ENCODE results near the gene ATP2A3. TPM values are rescaled to one million over a fixed set of nuclear protein-coding genes. Genes with fewer than 3 reads are reported as not detected.
A peak's percentile ranks its signal among the peaks of the same experiment; 100 is the strongest.

Gene ATP2A3
- polyA plus RNA-seq (2013, experiment 1 of 2): 7.0 TPM
- polyA plus RNA-seq (2013, experiment 2 of 2): 6.7 TPM

DNA sequence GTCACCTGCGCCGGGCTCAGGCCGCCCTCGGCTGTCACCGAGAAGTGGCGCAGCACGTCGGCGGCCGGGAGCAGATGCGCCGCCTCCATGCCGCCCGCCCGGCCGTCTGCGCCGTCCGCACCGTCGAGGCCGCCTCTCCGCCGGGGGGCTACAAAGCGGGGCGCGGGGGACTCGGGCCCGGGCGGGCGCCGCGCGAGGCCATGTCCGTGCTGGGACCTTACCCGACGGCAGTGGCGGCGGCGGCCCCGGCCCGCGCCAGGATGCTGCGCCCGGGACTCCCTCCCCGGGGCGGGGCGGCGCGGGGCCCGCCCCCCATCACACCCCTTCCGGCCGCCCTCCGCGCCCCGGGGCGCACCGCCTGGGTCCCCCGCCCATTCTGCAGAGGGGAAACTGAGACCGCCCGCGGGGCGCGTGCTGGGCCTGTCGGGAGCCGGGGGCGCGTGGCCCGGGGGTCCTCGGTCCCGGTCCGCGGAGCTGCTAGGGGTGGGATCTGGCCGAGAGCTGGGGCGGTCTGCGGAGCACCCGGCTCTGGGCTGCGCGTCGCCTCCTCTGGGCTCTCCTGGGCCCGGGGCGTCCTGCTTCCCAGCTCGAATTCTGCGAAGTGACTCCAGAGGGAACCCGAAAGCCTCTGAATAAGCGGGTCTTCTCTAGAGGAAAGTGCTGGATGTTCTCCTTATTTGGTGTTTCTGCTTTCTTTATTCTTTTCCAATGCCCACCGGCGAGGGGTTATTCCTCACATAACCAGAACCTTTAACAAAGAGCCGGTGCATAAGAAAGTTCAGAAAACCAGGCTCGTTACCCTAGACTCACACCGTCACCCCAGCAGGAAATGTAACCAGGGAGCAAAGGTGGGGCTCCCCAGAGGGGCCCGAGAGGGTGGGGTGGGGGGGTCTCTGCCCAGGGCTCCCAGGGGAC is at the start of gene ATP2A3:
Gene ATP2A3 (minus strand): TSS at position 235 of the 915 bp plus-strand sequence. CDS start 146 bp downstream, at position 89.
- peak within 1 kb of the TSS; percentile 62 for H3K4me3 ChIP-seq (ENCODE audit: low read length)
- no peaks in the 10 kb centered on the region for H3K9me3 ChIP-seq (ENCODE audit: insufficient read depth, low read depth, low read length)
- no peaks in the 10 kb centered on the region for H3K36me3 ChIP-seq (ENCODE audit: insufficient read depth, low read length)
- H3K27me3 ChIP-seq (ENCODE audit: insufficient read depth, low read length): peaks cover 40% of the 10 kb centered on the region
- no peak within 1 kb of the TSS; the same call in 1 of the 2 replicates for H3K27ac ChIP-seq (ENCODE audit: low read depth, low read length)
- under 1% methylated on average over 92 of the region's 92 CpGs for WGBS
- peaks cover 7% of the 10 kb centered on the region; the same call in 1 of the 2 replicates for H3K4me1 ChIP-seq (ENCODE audit: insufficient read depth, low read length)
- H3K9ac ChIP-seq (ENCODE audit: low read depth, low read length): no peak within 1 kb of the TSS

DNA sequence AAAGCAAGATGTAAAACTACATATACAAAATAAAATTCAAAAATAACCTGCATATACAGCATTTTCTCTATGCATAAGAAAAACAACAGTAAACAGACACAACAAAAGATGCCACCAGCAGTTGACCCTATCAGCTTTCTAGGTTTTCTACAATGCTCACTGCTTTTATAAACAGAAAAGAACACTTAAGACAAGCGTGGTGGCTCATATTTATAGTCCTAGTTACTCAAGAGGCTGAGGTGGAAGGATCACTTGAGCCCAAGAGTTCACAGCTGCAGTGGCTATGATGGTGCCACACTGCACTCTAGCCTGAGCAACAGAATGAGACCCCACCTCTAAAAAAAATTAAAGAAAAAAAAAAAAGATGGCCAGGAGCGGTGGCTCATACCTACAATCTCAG is 46.5 kb upstream of the ATP2A3 start:
- no peaks in the 10 kb centered on the region for H3K4me1 ChIP-seq (ENCODE audit: insufficient read depth, low read length)
- H3K27me3 ChIP-seq (ENCODE audit: insufficient read depth, low read length): no peaks in the 10 kb centered on the region
- no peak overlapping the region for H3K27ac ChIP-seq (ENCODE audit: low read depth, low read length)
- no peak overlapping the region for H3K9ac ChIP-seq (ENCODE audit: low read depth, low read length)
- peaks cover 65% of the 10 kb centered on the region for H3K36me3 ChIP-seq (ENCODE audit: insufficient read depth, low read length)
- no peak overlapping the region for H3K4me3 ChIP-seq (ENCODE audit: low read length)
- no peaks in the 10 kb centered on the region for H3K9me3 ChIP-seq (ENCODE audit: insufficient read depth, low read depth, low read length)
- 95% methylated on average over 1 of the region's 2 CpGs for WGBS

GRCh38 chr17:4009186-4009785 is 45.0 kb upstream of the ATP2A3 start:
- 94% methylated on average over 17 of the region's 17 CpGs for WGBS
- no peak overlapping the region for H3K27ac ChIP-seq (ENCODE audit: low read depth, low read length)
- H3K36me3 ChIP-seq (ENCODE audit: insufficient read depth, low read length): peaks cover 54% of the 10 kb centered on the region

GRCh38 chr17:4008441-4009185 is 44.4 kb upstream of the ATP2A3 start:
- H3K27me3 ChIP-seq (ENCODE audit: insufficient read depth, low read length): no peaks in the 10 kb centered on the region
- H3K9ac ChIP-seq (ENCODE audit: low read depth, low read length): no peak overlapping the region
- peaks cover 47% of the 10 kb centered on the region for H3K36me3 ChIP-seq (ENCODE audit: insufficient read depth, low read length)
- H3K4me3 ChIP-seq (ENCODE audit: low read length): no peak overlapping the region
- H3K27ac ChIP-seq (ENCODE audit: low read depth, low read length): no peak overlapping the region
- 95% methylated on average over 26 of the region's 26 CpGs for WGBS
- H3K9me3 ChIP-seq (ENCODE audit: insufficient read depth, low read depth, low read length): no peaks in the 10 kb centered on the region
- peaks cover 6% of the 10 kb centered on the region; the same call in 1 of the 2 replicates for H3K4me1 ChIP-seq (ENCODE audit: insufficient read depth, low read length)

More at GRCh38 chr17:4009186-4009785, 45.0 kb upstream of the ATP2A3 start:
- Histone ChIP-seq H3K9ac (ENCODE audit: low read depth, low read length) (no peak overlapping the region), H3K9me3 (ENCODE audit: insufficient read depth, low read depth, low read length) (no peaks in the 10 kb centered on the region), H3K4me3 (ENCODE audit: low read length) (no peak overlapping the region), H3K4me1 (ENCODE audit: insufficient read depth, low read length) (peaks cover 2% of the 10 kb centered on the region; the same call in 1 of the 2 replicates), H3K27me3 (ENCODE audit: insufficient read depth, low read length) (no peaks in the 10 kb centered on the region)

DNA sequence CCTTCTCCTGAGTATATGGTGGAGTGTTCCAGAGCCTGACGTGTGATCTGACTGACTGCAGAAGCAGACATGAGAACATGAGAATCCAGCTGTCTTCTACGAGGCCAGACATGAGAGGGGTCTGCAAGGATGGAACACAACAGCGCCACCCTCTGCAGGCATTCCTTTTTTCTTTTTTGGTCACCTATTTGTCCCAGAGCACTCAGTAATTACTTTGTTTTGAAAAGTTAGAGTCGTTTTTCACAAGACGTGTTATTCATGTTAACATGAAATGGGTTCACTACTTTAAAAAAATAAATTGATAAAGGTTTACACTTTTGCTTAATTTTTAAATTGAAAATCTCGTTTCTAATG is 43.8 kb upstream of the ATP2A3 start:
- no peak overlapping the region for H3K9ac ChIP-seq (ENCODE audit: low read depth, low read length)
- peaks cover 42% of the 10 kb centered on the region for H3K36me3 ChIP-seq (ENCODE audit: insufficient read depth, low read length)
- no peak overlapping the region for H3K4me3 ChIP-seq (ENCODE audit: low read length)
- no peak overlapping the region for H3K27ac ChIP-seq (ENCODE audit: low read depth, low read length)
- no peaks in the 10 kb centered on the region for H3K9me3 ChIP-seq (ENCODE audit: insufficient read depth, low read depth, low read length)
- no peaks in the 10 kb centered on the region for H3K27me3 ChIP-seq (ENCODE audit: insufficient read depth, low read length)
- 88% methylated on average over 3 of the region's 6 CpGs for WGBS
- peaks cover 10% of the 10 kb centered on the region; the same call in 1 of the 2 replicates for H3K4me1 ChIP-seq (ENCODE audit: insufficient read depth, low read length)

DNA sequence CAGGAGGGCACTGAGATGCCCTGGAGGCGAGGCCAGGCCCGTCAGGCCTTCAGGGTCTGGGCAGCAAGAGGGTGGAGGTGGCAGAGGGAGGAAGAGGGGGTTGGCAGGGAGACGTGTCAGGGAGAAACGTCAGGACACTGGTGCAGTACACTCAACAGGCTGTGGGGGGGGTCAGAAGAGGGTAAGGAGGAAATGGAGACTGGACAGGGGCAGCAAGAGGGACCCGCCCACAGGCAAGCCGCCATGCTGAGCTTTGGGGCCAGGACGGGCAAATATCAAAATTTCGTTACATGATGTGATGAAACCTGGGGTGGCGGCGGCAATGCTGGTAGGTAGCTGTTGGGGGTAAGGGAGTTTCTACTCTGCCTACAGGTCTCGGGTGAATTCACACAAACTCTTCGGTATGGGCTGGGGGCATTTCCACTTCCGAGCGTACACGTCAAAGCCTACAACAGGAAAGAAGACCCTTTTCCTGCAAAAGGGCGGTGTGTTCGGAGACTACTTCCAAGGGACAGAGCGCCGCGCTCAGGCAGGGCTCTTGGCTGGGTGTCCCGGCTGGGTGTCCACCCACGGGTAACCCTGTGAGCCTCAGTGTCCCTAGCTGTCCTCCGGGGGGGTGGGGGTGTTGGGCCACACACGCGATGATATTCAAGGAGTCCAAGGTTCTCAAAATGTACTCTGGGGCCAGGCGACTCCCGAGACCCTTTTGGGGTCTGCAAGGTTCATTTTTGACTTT is 43.3 kb upstream of the ATP2A3 start:
- 94% methylated on average over 27 of the region's 27 CpGs for WGBS
- H3K4me1 ChIP-seq (ENCODE audit: insufficient read depth, low read length): peaks cover 10% of the 10 kb centered on the region; the same call in 1 of the 2 replicates

DNA sequence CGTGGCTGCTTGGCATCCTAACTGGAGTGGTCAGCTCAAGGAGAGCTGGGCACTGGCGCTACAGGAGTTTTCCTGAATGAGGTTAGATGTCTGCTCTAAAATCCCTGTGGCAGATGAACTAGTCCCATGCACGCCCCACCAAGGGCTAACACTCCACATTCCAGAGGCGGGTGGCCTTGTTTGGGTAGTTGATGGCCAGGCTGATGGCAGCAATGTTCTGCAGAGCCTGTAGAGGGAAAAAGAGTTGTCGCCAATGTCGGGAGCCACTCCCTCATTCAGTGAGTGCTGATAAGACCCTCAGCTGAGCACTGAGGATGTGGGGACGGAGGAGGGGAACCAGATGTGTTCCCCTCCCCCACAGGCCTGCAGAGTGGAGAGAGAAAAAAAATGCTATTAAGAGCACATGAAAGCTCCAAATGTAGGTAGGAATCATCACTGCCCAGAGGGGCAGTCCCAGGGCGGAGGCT is 42.5 kb upstream of the ATP2A3 start:
- no peaks in the 10 kb centered on the region for H3K27me3 ChIP-seq (ENCODE audit: insufficient read depth, low read length)
- WGBS: 83% methylated on average over 7 of the region's 8 CpGs
- no peak overlapping the region for H3K9ac ChIP-seq (ENCODE audit: low read depth, low read length)
- no peak overlapping the region for H3K4me3 ChIP-seq (ENCODE audit: low read length)
- H3K27ac ChIP-seq (ENCODE audit: low read depth, low read length): no peak overlapping the region
- peaks cover 10% of the 10 kb centered on the region; the same call in 1 of the 2 replicates for H3K4me1 ChIP-seq (ENCODE audit: insufficient read depth, low read length)
- no peaks in the 10 kb centered on the region for H3K9me3 ChIP-seq (ENCODE audit: insufficient read depth, low read depth, low read length)
- peaks cover 31% of the 10 kb centered on the region for H3K36me3 ChIP-seq (ENCODE audit: insufficient read depth, low read length)

More for the DNA sequence above, 43.3 kb upstream of the ATP2A3 start:
- Histone ChIP-seq H3K27me3 (ENCODE audit: insufficient read depth, low read length) (no peaks in the 10 kb centered on the region), H3K27ac (ENCODE audit: low read depth, low read length) (no peak overlapping the region), H3K4me3 (ENCODE audit: low read length) (no peak overlapping the region), H3K9ac (ENCODE audit: low read depth, low read length) (no peak overlapping the region), H3K36me3 (ENCODE audit: insufficient read depth, low read length) (peaks cover 38% of the 10 kb centered on the region), H3K9me3 (ENCODE audit: insufficient read depth, low read depth, low read length) (no peaks in the 10 kb centered on the region)

DNA sequence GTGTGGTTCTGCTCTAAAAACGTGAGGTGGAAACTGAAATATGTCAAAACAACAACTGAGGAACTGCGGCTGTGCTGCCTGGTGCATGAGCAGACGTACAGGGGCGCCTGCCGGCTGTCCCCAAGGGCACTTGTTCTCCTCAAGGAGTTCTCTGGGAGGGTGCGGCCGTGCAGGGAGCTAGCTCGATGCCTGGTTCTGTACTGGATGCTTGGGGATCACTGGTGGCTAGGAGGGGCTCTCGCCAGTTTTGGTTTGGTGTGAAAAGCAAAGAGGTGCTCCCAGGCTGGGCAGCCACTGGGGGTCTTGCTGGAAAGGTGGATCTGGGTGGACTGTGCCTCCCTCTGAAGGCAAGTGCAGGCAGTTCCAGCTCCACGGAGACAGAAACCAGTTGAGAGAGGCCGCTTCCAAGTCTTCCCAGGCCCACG is 41.9 kb upstream of the ATP2A3 start:
- 92% methylated on average over 12 of the region's 12 CpGs for WGBS
- Histone ChIP-seq H3K4me1 (ENCODE audit: insufficient read depth, low read length) (peaks cover 13% of the 10 kb centered on the region; the same call in 1 of the 2 replicates), H3K27ac (ENCODE audit: low read depth, low read length) (peak overlapping the region; percentile 14; the same call in 1 of the 2 replicates), H3K27me3 (ENCODE audit: insufficient read depth, low read length) (0 out of 2 replicates have a peak, but pooled peaks cover 2% of the 10 kb centered on the region), H3K36me3 (ENCODE audit: insufficient read depth, low read length) (peaks cover 29% of the 10 kb centered on the region), H3K9ac (ENCODE audit: low read depth, low read length) (no peak overlapping the region), H3K4me3 (ENCODE audit: low read length) (no peak overlapping the region), H3K9me3 (ENCODE audit: insufficient read depth, low read depth, low read length) (no peaks in the 10 kb centered on the region)

GRCh38 chr17:4005296-4006164 is 41.3 kb upstream of the ATP2A3 start:
- Histone ChIP-seq H3K4me3 (ENCODE audit: low read length) (no peak overlapping the region), H3K9me3 (ENCODE audit: insufficient read depth, low read depth, low read length) (no peaks in the 10 kb centered on the region), H3K27ac (ENCODE audit: low read depth, low read length) (no peak overlapping the region), H3K36me3 (ENCODE audit: insufficient read depth, low read length) (peaks cover 29% of the 10 kb centered on the region), H3K9ac (ENCODE audit: low read depth, low read length) (no peak overlapping the region), H3K27me3 (ENCODE audit: insufficient read depth, low read length) (0 out of 2 replicates have a peak, but pooled peaks cover 2% of the 10 kb centered on the region), H3K4me1 (ENCODE audit: insufficient read depth, low read length) (peaks cover 13% of the 10 kb centered on the region; the same call in 1 of the 2 replicates)
- WGBS: 96% methylated on average over 22 of the region's 22 CpGs
